Fibroblast of the aortic adventitia (primary cell): Measurements from ENCODE around the gene STK26. TPM values are rescaled to one million over a fixed set of nuclear protein-coding genes. Genes with fewer than 3 reads are reported as not detected.

Experiments
- DNase-seq: peaks from one replicate; pipeline ENCODE4 v3.0.0-alpha.2; 2010; ENCODE audit warnings: low read depth
- H3K4me3 ChIP-seq: 2 replicates; pipeline ENCODE4 v1.5.1; 2011; ENCODE audit warnings: low read depth, mild to moderate bottlenecking, control low read depth, low read length, moderate library complexity
- total RNA-seq: library from RNA; depleted of rRNA; stranded (reverse); fragments of >200 nt; gene quantifications from 2 replicates; pipeline ENCODE4 v1.2.3, GENCODE V29; 2012; ENCODE audit warnings: low replicate concordance
- TF ChIP-seq, protein P1 (sequence below): IDR thresholded peaks from 2 replicates; pipeline ENCODE4 v1.5.1; 2011; ENCODE audit warnings: mild to moderate bottlenecking, low read length, control low read depth, inconsistent platforms; ENCODE audit not compliant: insufficient read depth

STK26 gene
- total RNA-seq, 1 donor: 1.6 TPM

GRCh38 chrX:132017431-132018185 is 5.5 kb upstream of the STK26 start:
- TF ChIP-seq, protein P1, sequence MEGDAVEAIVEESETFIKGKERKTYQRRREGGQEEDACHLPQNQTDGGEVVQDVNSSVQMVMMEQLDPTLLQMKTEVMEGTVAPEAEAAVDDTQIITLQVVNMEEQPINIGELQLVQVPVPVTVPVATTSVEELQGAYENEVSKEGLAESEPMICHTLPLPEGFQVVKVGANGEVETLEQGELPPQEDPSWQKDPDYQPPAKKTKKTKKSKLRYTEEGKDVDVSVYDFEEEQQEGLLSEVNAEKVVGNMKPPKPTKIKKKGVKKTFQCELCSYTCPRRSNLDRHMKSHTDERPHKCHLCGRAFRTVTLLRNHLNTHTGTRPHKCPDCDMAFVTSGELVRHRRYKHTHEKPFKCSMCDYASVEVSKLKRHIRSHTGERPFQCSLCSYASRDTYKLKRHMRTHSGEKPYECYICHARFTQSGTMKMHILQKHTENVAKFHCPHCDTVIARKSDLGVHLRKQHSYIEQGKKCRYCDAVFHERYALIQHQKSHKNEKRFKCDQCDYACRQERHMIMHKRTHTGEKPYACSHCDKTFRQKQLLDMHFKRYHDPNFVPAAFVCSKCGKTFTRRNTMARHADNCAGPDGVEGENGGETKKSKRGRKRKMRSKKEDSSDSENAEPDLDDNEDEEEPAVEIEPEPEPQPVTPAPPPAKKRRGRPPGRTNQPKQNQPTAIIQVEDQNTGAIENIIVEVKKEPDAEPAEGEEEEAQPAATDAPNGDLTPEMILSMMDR: no peak
- no peak overlapping the region for H3K4me3 ChIP-seq
- no peak for DNase-seq

GRCh38 chrX:132022198-132022966 is 720 bp upstream of the STK26 start:
- TF ChIP-seq, protein P1: peak; percentile 5
- DNase-seq: no peak
- H3K4me3 ChIP-seq: peak overlapping the region; percentile 57

DNA sequence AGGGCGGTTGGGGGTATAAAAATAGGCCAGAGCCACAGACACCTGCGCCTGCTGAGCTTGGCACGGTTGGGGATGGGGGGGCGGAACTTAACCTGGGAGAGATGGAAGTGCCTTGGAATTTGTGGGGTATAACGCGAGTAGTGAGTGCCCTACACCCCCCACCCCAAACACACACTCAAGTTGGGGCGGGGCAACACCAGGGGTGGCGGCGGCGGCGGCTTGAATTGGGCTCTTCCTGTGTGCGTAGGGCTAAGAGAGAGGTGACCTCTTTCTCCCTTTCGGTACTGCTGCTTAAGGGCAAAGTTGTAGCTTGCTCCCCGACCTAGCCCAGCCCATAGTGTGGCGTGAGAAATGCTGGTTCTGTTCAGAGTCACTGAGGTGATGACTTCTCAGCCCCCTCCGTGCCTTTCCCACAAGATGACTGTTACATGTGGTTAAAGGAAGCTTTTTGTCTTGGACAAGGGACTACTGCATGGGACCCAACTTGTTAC is 839 bp downstream of the STK26 start:
- peak overlapping the region; percentile 57 for H3K4me3 ChIP-seq
- TF ChIP-seq, protein P1: no peak
- no peak for DNase-seq

GRCh38 chrX:132025041-132025440 is 1.9 kb downstream of the STK26 start:
- TF ChIP-seq, protein P1: no peak
- no peak overlapping the region for H3K4me3 ChIP-seq
- DNase-seq: no peak

DNA sequence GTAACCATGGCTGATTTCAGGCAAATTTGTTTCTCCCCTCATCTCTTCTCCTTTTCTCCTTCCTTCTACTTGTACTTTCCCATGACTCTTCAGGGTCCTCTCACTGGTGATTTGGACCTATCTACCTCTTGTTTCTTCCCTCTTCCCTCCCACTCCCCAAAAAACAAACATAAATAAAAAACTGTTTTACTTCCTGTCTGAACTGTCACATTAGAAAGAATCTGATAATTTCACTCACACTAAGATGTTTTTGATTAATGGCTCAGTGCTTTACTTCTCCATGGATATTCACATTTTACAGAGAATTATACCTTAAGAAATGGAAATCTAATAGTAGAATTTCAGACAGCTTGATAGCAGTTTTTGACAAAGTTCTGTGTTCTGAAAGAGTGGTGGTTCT is 7.2 kb downstream of the STK26 start:
- no peak overlapping the region for H3K4me3 ChIP-seq
- no peak for DNase-seq
- TF ChIP-seq, protein P1: no peak

DNA sequence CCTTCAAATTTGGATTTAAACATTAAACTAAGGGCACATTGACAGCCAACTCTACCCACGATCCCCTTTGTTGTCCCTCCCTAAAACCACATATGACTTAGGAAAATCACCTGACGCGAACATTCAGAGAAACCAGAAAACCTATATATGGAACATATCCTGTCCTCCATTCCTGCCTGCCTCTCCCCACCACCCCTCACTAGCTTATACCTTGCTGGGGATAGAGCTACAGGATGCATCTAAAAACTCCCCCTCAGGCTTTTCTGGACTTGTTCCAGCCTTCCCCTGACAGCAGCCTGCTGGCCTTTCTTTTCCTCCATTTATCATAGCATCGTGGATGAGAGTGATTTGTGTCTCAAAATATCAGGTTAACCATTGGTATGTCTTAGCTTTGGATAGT is 8.8 kb downstream of the STK26 start:
- no peak overlapping the region for H3K4me3 ChIP-seq
- no peak for DNase-seq
- TF ChIP-seq, protein P1: no peak
